Pons (tissue), 1 donor: ENCODE results near the gene FBXO34.
"Not testable (repeated sequence)": the region's sequence is repeated elsewhere in the genome, so short reads cannot be mapped to it uniquely, and the experiment has no call there.

Source experiments
- DNase-seq: peaks from one replicate; pipeline ENCODE4 v3.0.0-alpha.2; 2016; ENCODE audit warnings: low spot score

Gene FBXO34

DNA sequence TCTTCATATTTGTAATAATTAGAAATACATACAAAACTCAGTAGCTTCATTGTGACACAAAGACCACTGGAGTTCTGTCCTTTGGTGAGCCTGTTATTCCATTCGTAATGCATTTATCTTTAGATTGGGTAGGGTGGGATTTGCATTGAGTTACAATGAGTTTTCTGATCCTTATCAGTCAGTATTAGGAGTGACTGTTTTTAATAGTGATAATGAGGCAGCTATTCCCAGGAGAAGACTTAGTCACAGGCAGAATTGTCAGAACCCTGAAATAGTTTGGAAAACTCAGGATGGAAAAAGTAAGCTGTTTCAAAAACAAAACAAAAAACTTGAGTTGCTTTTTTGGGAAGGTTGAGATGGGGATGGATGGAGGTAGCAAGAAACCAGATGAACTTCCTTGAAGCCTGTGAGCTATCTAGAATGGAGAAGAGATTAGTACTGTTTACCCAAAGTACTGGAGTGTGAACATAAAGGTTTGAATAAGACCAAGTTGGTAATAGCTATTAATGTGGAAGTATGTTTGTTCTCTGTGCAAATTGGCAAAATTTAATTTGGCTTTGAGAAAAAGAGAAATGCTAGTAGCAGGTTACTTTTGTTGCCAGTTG, 38.6 kb downstream of the FBXO34 start:
- DNase-seq: no peak

DNA sequence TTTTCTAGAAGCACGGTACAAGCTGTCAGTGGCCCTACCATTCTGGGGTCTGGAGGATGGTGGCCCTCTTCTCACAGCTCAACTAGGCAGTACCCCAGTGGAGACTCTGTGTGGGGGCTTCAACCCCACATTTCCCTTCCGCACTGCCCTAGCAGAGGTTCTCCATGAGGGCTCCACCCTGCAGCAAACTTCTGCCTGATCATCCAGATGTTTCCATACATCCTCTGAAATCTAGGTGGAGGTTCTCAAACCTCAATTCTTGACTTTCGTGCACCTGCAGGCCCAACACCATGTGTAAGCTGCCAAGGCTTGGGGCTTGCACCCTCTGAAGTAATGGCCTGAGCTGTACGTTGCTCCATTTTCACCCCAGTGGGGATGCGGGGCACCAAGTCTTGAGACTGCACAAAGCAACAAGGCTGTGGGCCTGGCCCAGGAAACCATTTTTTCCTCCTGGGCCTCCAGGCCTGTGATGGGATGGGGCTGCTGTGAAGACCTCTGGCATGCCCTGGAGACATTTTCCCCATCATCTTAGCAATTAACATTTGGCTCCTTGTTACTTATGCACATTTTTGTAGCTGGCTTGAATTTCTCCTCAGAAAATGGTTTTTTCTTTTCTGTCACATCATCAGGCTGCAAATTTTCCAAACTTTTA, 41.3 kb downstream of the FBXO34 start:
- DNase-seq: not testable (repeated sequence)

- DNase-seq: no peak
Observed at GRCh38 chr14:55313480-55313879, 42.3 kb downstream of the FBXO34 start.

DNA sequence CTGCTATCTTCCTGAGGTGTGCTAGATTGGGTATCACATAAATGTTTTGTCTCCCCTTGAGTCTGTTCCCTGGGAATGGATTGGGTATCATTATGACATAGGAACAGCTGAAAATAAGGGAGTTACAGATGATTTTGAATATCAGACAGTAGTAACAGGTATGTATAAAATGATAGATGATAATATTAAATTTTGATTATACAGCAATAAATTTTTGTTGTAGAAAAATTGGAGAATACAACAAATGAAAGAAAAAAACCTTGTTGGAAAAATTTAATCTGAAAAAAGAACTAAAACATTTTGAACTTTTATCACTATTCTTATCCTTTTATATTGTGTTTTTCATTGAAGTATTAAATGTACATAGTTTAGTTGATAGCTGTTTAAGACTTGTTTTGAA, 43.2 kb downstream of the FBXO34 start:
- DNase-seq: no peak

- no peak for DNase-seq
Observed at GRCh38 chr14:55316564-55316963, 45.3 kb downstream of the FBXO34 start.

- no peak for DNase-seq
Observed at GRCh38 chr14:55317542-55318306, 46.5 kb downstream of the FBXO34 start.

GRCh38 chr14:55318694-55319093, 47.5 kb downstream of the FBXO34 start:
- no peak for DNase-seq

- no peak for DNase-seq
Observed at GRCh38 chr14:55323910-55324309, 52.7 kb downstream of the FBXO34 start.

DNA sequence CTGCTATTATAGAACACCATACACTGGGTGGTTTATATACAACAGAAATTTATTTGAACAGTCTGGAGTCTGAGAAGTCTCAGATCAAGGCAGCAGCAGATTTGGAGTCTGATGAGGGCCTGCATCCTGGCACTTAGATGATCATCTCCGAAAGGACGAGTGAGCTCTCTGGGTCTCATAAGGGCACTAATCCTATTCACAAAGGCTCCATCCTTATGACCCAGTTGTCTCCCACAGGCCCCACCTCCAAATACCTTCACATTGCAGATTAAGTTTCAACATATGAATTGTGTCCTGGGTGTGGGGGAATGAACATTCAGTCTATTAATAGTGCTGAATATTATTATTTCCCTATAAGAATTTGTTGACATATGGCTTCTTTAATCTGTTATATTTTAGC, 53.6 kb downstream of the FBXO34 start:
- DNase-seq: no peak

GRCh38 chr14:55327179-55327578, 56.0 kb downstream of the FBXO34 start:
- DNase-seq: no peak

DNA sequence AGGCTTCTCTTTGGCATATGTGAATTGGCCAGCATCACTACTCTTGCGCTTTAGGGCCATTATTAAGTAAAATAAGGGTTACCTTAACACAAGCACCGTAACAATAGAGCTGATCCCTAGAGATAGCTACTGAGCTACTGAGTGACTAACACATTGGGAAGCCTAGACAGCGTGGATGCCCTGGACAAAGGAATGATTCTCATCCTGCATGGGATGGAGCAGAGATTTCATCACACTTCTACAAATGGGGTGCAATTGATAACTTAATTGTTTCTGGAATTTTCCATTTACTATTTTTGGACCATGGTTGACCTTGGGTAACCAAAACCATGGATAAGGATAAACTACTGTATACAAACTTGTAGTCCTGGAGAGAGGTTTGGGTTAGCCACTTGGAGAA, 57.1 kb downstream of the FBXO34 start:
- DNase-seq: no peak

GRCh38 chr14:55329999-55330710, 58.9 kb downstream of the FBXO34 start:
- no peak for DNase-seq

DNA sequence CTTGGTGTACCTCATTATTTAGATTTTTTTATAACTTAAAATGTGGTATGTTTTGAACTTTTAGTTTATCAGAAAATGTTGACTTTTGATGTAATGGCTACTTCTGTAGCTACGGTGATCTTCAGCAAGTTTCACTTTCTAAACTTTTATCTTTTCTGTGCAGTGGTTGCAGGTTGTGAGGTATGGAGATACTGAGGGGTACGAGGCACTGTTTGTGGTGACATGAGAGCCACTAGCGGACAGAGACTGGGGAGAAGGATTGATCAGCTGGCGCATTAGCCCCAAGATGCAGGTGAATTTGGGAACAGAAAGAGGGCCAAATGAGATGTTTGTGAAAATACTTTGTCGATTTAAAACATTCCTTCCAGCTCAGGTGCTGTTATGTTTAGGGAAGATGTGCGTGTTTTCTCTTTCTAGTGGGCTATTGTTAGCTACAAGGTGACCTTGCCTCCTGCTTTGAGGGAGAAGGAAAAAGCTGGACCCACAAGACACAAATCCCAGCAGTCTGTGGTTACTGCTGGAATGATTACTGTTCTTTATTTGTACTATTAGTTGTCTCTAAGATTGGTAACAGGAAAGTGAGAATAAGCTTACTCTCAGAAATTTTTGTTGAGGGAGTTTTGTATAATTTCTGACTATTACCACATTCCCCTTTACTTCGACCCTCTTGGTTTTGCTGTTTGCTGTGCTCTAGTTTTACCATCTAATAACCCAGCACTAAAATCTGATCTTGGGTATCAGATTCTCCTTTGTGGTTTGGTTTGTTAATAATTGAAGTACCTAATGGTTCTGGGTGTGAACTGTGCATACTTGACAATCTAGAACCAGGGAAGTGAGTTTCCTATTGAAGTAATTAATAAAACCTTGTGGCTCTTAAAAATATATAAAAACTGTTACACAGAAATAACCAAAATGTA, 61.7 kb downstream of the FBXO34 start:
- DNase-seq: no peak

DNA sequence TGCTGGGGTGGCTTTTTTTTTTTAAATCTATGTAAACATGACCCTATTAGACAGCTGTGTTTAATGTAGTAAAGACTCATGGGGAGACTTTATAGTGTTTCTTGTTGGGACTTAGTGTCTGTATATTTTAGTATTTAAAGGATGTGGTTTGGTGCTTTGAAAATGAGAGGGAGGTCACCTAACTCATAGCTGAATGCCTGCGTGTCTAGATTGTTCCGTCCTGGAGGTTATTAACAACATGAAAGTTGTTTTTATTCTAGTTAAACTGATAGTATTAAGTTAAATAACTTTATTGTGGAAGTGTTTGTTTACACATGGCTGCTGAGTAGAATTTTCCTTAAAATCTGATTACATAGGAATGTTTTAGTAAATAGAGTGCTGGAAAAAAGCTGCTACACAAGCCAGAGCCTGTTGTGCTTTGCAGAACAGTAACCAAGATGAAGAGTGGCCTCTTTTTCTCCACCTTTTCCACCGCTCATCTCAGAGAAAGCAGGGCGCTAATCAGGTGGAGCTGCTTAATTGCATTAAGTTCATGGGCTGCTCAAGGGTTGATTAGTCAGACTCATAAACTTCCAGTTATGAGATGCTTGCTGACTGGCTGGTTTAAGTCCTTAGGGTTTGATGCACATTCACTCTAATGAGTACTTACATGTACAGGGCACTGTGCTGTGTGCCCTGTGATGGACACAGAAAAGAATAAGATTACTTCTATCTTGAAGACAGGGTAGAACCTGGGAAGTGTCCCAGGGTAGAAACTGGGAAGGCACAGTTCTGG, 62.7 kb downstream of the FBXO34 start:
- DNase-seq: no peak

- no peak for DNase-seq
Observed at GRCh38 chr14:55336162-55336561, 64.9 kb downstream of the FBXO34 start.

DNA sequence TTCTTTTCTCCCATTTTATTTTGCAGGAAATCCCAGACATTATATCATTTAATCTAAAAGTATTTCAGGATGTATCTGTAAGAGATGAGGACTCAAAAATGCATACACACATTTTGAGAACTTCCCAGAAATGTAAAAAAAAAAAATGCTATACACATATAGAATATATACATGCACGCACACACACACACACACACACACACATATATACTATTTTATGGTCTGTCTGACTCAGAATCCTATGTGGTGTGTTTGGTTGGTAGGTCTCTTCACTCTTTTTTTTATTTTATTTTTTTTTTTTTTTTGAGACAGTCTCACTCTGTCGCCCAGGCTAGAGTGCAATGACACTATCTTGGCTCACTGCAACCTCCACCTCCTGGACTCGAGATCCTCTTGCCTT, 65.5 kb downstream of the FBXO34 start:
- no peak for DNase-seq

- DNase-seq: no peak
Observed at GRCh38 chr14:55339770-55340169, 68.5 kb downstream of the FBXO34 start.

GRCh38 chr14:55340482-55340881, 69.3 kb downstream of the FBXO34 start:
- no peak for DNase-seq

DNA sequence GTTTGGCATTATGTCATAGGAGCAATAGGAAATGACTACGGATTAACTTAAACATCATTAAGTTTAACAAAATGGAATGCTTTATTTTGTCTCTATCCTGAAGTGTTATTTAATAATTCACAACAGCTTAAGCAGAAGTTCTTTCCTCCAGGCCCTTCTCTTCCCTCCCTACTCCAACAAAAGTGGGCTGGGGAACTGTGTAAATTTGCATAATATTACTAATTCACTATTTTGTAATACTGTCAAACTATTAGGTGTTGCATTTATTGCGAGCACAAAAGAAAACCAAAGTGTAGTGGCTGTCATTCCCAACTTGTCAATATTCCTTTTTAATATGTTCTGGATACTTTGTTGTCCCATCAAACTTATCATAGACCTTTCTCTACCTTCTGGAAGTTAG, 70.6 kb downstream of the FBXO34 start:
- no peak for DNase-seq

DNA sequence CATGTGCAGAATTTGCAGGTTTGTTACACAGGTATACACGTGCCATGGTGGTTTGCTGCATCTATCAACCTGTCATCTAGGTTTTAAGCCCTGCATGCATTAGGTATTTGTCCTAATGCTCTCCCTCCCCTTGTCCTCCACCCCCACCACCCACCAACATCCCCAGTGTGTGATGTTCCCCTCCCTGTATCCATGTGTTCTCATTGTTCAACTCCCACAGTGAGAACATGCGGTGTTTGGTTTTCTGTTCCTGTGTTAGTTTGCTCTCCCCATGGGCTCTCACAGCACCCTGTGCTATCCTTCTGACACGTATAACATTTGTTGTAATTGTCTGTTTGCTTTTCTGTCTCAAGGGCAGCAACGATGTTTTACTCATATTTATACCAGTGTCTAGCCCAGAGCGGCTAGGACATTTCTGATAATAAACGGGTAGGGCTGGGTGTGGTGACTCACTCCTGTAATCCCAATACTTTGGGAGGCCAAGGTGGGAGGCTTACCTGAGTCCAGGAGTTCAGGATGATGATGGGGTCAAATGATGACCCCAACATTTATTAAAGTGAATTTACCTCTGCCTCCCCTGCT, 73.5 kb downstream of the FBXO34 start:
- not testable (repeated sequence) for DNase-seq
